Smooth muscle cell of the pulmonary artery (primary cell): Measurements from ENCODE around the gene WRAP73. TPM values are rescaled to one million over a fixed set of nuclear protein-coding genes. Genes with fewer than 3 reads are reported as not detected.

ENCODE experiments used
- total RNA-seq: library from RNA; depleted of rRNA; stranded (reverse); fragments of >200 nt; gene quantifications from 2 replicates; pipeline ENCODE4 v1.2.3, GENCODE V29; 2014

Gene WRAP73, protein sequence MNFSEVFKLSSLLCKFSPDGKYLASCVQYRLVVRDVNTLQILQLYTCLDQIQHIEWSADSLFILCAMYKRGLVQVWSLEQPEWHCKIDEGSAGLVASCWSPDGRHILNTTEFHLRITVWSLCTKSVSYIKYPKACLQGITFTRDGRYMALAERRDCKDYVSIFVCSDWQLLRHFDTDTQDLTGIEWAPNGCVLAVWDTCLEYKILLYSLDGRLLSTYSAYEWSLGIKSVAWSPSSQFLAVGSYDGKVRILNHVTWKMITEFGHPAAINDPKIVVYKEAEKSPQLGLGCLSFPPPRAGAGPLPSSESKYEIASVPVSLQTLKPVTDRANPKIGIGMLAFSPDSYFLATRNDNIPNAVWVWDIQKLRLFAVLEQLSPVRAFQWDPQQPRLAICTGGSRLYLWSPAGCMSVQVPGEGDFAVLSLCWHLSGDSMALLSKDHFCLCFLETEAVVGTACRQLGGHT
- total RNA-seq, result 14.1 and 21.5 TPM in 2 replicates

DNA sequence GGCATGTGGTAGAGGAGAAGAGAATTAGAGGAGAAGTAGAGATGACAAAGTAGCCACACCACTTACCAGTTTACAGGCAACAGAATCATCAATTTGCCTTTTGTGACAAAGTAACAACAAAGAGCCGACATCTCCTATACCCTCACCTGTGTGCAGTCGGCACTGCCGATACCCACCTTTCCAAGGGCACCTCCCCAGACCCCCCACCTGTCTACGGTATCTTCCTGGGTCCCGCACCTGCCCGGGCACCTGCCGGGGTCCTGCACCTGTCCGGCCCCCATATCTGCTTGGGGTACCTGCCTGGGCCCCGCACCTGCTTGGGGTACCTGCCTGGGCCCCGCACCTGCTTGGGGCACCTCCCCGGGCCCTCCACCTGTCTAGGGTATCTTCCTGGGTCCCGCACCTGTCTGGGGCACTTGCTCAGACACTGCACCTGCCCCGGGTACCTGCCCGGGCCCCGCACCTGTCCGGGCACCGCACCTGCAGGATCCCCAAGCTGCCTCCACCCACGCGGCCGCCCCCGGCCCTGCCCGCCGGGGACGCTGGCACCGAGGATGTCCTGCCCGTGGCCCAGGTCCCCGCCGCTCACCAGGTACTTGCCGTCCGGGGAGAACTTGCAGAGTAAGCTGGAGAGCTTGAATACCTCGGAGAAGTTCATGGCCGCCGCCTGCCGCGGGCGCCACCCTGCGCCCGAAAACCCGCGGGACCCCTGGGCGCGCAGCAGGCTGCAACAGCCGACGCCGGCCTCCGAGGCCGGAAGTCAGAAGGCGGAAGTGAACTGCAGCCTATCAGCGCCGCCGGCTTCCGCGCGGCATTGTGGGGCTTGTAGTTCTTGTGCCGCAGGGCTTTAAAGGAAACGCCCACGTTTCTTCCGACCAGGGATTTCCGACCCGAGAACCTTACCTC is at the start of gene WRAP73:
Gene WRAP73 (minus strand): TSS at position 762 of the 906 bp plus-strand sequence. CDS start 104 bp downstream, at position 658.

DNA sequence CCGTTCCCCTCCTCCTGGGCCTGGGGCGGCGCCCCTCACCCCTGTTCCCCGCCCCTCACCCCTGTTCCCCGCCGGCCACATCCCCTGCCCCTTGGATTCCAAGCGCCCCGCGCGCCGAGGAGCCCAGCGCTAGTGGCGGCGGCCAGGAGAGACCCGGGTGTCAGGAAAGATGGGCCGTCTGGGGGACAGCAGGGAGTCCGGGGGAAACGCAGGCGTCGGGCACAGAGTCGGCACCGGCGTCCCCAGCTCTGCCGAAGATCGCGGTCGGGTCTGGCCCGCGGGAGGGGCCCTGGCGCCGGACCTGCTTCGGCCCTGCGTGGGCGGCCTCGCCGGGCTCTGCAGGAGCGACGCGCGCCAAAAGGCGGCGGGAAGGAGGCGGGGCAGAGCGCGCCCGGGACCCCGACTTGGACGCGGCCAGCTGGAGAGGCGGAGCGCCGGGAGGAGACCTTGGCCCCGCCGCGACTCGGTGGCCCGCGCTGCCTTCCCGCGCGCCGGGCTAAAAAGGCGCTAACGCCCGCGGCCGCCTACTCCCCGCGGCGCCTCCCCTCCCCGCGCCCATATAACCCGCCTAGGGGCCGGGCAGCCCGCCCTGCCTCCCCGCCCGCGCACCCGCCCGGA is 2.1 kb upstream of the WRAP73 start, which contains the start of gene TP73:
Gene TP73 (plus strand): TSS at position 587 of the 618 bp plus-strand sequence. CDS start 29,850 bp downstream, outside the sequence.

DNA sequence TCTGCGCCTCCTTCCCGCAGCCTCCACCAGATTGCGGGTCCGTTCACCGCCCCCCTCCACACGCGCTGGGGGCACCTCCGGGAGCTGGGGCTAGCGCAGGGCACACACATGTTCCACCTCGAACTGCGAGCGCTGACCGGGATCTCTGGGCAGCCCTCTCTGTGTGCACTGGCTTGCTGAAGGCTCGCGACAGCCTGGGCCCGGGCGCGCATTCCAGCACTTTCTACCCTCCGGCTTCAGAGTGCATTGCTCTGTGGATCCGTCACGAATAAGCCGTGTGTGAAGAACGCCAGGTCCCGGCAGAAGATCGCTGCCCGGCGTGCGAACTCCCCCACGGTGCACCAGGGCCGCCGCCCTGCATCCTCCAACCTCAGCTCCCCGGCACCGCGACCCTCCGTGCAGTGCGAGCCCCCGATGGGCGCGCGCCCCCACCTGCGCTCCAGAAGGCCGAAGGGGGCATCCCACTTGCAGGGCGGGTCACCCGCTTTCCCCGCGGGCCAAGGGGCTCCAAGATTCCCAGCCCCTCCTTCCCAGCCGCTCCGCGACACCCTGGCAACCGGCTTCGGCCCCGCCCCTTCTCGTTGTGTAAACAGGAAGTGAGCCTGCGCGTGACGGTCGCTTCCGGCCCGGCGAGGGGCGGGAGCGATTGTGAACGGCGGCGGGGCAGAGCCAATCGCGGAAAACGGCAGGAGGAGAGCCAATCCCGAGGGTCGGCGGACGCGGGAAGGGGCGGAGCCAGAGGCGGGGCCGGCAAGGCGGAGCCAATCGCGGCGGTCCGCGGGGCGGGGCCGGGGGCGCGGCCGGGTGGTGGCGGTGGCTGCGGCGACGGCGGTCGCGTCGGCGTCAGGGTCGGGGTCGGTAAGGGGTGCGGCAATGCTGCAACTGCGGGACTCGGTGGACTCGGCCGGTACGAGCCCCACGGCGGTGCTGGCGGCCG is 25.4 kb downstream of the WRAP73 start, which contains the start of gene TPRG1L:
Gene TPRG1L (plus strand): TSS at position 816 of the 937 bp plus-strand sequence. CDS start 58 bp downstream, at position 874.

DNA sequence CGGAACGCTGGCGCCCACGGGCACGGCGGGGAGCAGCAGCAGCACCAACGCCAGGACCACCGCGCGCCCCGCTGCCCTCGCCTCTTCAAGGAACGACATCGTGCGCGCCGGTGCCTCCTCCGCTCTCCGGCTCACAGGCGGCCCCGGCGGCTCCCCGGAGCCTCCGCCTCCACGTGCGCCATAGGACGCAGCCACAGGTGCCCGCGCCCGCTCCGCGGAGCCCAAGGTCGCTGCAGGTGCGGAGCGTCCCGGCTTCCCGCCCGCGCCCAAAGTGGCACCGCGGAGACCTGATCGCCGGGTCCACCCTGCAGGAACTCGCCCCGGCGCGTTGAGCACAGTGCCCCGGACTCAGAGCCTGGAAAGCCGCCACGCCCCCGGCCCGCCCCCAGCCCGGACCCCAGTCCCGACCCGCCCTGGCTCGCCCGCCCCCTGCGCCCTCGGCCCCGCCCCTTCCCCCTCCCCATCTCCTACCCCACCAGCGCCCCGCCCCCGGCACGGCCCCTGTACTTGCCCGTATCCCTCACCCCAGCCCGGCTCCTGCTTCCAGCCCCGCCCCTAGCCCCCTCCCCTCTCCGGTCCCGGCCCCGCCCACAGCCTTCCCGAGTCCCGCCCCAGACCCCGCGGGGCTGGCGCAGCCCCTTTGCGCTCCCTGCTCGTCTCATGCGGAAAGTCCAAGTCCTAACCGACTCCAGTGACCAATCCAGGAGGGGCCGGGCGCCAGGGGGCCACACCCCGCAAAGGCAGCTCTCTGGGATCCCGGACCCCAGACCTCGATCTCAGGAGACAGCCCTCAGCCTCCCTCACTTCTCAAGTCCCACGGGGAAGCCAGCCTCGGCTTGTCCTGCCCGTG is 38.5 kb downstream of the WRAP73 start, which contains the start of gene MEGF6:
Gene MEGF6 (minus strand): TSS at position 339 of the 850 bp plus-strand sequence. CDS start 240 bp downstream, at position 99.

Other genes with a start within 250 kb of the WRAP73 start
- 0.52 and 0.66 TPM in 2 replicates for gene ARHGEF16, start 195.4 kb downstream of the WRAP73 start, total RNA-seq
- gene MEGF6, start 38.6 kb downstream of the WRAP73 start, total RNA-seq, result 87.9 and 91.8 TPM in 2 replicates
- 34.6 and 36.2 TPM in 2 replicates for gene TPRG1L, start 25.1 kb downstream of the WRAP73 start, total RNA-seq
- 0.07 TPM in 1 of 2 replicates, not detected in the other for gene TP73, start 2.4 kb upstream of the WRAP73 start, total RNA-seq
- not detected in 2 replicates for gene CCDC27, start 102.3 kb upstream of the WRAP73 start, total RNA-seq
- 0.78 and 1.3 TPM in 2 replicates for gene SMIM1, start 122.6 kb upstream of the WRAP73 start, total RNA-seq
- 26.8 and 33.9 TPM in 2 replicates for gene LRRC47, start 146.4 kb upstream of the WRAP73 start, total RNA-seq
- 42.4 and 44.6 TPM in 2 replicates for gene CEP104, start 207.1 kb upstream of the WRAP73 start, total RNA-seq
- 6.3 and 7.5 TPM in 2 replicates for gene DFFB, start 207.4 kb upstream of the WRAP73 start, total RNA-seq